IMR-90 (cell line): ENCODE results near the gene CEP170B. TPM values are rescaled to one million over a fixed set of nuclear protein-coding genes. Genes with fewer than 3 reads are reported as not detected.

ENCODE experiments used
- ATAC-seq: fragments of 200-7000 bp; cut with Tn5 transposase; 2 replicates; pipeline ENCODE4 v1.9.1; 2020; ENCODE audit warnings: low read depth, mild to moderate bottlenecking, moderate library complexity
- BruUV-seq: library from RNA; stranded (reverse); fragments of 400-500 nt; replicated peaks from 2 replicates; lab custom pipeline; 2021; lab: Mats Ljungman, UMichigan
- CTCF ChIA-PET: fragments of 300-600 bp; formaldehyde crosslinking; extraction: SDS; loops from one replicate; lab custom pipeline; 2021; ENCODE audit warnings: antibody characterized with exemption; lab: Yijun Ruan, JAX
- POLR2A ChIA-PET: fragments of 300-600 bp; sonication (Branson Sonifier 250); formaldehyde crosslinking; loops from one replicate; lab custom pipeline; 2022; ENCODE audit warnings: antibody characterized with exemption; ENCODE audit not compliant: unreplicated experiment; lab: Charles Lee
- DNase-seq: peaks from one replicate; pipeline ENCODE4 v3.0.0; 2013
- H2AFZ ChIP-seq: replicated peaks from 2 replicates; pipeline ENCODE3; 2013; ENCODE audit warnings: low read length, mild to moderate bottlenecking; ENCODE audit not compliant: poor library complexity
- H2AK5ac ChIP-seq: 2 replicates; pipeline ENCODE4 v1.6.1; 2013; ENCODE audit warnings: low read depth, low read length, inconsistent platforms
- H2AK9ac ChIP-seq: replicated peaks from 2 replicates; pipeline ENCODE3; 2013; ENCODE audit warnings: mild to moderate bottlenecking, low read depth, low read length, moderate library complexity; ENCODE audit not compliant: poor library complexity
- H2BK120ac ChIP-seq: 2 replicates; pipeline ENCODE4 v1.6.1; 2013; ENCODE audit warnings: low read depth, low read length, inconsistent platforms
- H2BK15ac ChIP-seq: 3 replicates; pipeline ENCODE4 v1.6.1; 2013; ENCODE audit warnings: low read depth, low read length, inconsistent platforms
- H2BK20ac ChIP-seq: 2 replicates; pipeline ENCODE4 v1.6.1; 2013; ENCODE audit warnings: low read depth, mild to moderate bottlenecking, inconsistent platforms, low read length, moderate library complexity
- H2BK5ac ChIP-seq: 2 replicates; pipeline ENCODE4 v1.6.1; 2013; ENCODE audit warnings: mild to moderate bottlenecking, low read depth, low read length, inconsistent platforms; ENCODE audit not compliant: poor library complexity, severe bottlenecking
- H3K14ac ChIP-seq: replicated peaks from 2 replicates; pipeline ENCODE4 v1.6.1; 2013; ENCODE audit warnings: low read depth, low read length, inconsistent platforms
- H3K18ac ChIP-seq: 2 replicates; pipeline ENCODE4 v1.6.1; 2013; ENCODE audit warnings: low read depth, low read length, control low read depth
- H3K23ac ChIP-seq: 2 replicates; pipeline ENCODE4 v1.6.1; 2013; ENCODE audit warnings: low read depth, low read length, inconsistent platforms
- H3K27ac ChIP-seq: 2 replicates; pipeline ENCODE4 v1.5.1; 2013; ENCODE audit warnings: mild to moderate bottlenecking, control low read depth, low read length; ENCODE audit not compliant: insufficient read depth
- H3K27me3 ChIP-seq: 2 replicates; pipeline ENCODE4 v1.6.1; 2013; ENCODE audit warnings: low read length; ENCODE audit not compliant: control insufficient read depth, insufficient read depth
- H3K36me3 ChIP-seq: 2 replicates; pipeline ENCODE4 v1.6.1; 2013; ENCODE audit warnings: low read length, mixed read lengths; ENCODE audit not compliant: control insufficient read depth, insufficient read depth
- H3K4ac ChIP-seq: 2 replicates; pipeline ENCODE4 v1.6.1; 2013; ENCODE audit warnings: low read depth, low read length, inconsistent platforms
- H3K4me1 ChIP-seq: 2 replicates; pipeline ENCODE4 v1.6.1; 2013; ENCODE audit warnings: low read length, mixed read lengths; ENCODE audit not compliant: control insufficient read depth, insufficient read depth
- H3K4me2 ChIP-seq: 2 replicates; pipeline ENCODE4 v1.6.1; 2013; ENCODE audit warnings: low read depth, mild to moderate bottlenecking, control low read depth, low read length, moderate library complexity
- H3K4me3 ChIP-seq: 2 replicates; pipeline ENCODE4 v1.5.1; 2013; ENCODE audit warnings: low read depth, mild to moderate bottlenecking, control low read depth, low read length, moderate library complexity; ENCODE audit not compliant: insufficient read depth
- H3K56ac ChIP-seq: 2 replicates; pipeline ENCODE4 v1.6.1; 2013; ENCODE audit warnings: low read length, inconsistent platforms; ENCODE audit not compliant: insufficient read depth; ENCODE audit errors: extremely low read depth
- H3K79me1 ChIP-seq, 2 experiments: 2 replicates each; pipeline ENCODE4 v1.6.1; 2013; ENCODE audit warnings: low read length in 2 of 2, inconsistent platforms in 1 of 2, low read depth in 1 of 2
- H3K9ac ChIP-seq: 2 replicates; pipeline ENCODE4 v1.6.1; 2013; ENCODE audit warnings: low read depth, low read length, control low read depth
- H3K9me1 ChIP-seq: 2 replicates; pipeline ENCODE4 v1.6.1; 2013; ENCODE audit warnings: low read length, inconsistent platforms; ENCODE audit not compliant: insufficient read depth
- H3K9me3 ChIP-seq: 2 replicates; pipeline ENCODE4 v1.6.1; 2013; ENCODE audit warnings: low read length; ENCODE audit not compliant: control insufficient read depth, insufficient read depth
- H4K20me1 ChIP-seq: 2 replicates; pipeline ENCODE4 v1.6.1; 2013; ENCODE audit warnings: low read length, inconsistent platforms; ENCODE audit not compliant: insufficient read depth
- H4K5ac ChIP-seq: 2 replicates; pipeline ENCODE4 v1.6.1; 2013; ENCODE audit warnings: mild to moderate bottlenecking, low read depth, low read length, control low read depth
- H4K8ac ChIP-seq, 2 experiments: 2 replicates each; pipeline ENCODE4 v1.6.1; 2013; ENCODE audit warnings: low read depth in 2 of 2, low read length in 2 of 2, control low read depth in 1 of 2, inconsistent platforms in 1 of 2
- H4K91ac ChIP-seq: 2 replicates; pipeline ENCODE4 v1.6.1; 2013; ENCODE audit warnings: low read depth, low read length, inconsistent platforms; ENCODE audit not compliant: insufficient read depth
- BHLHE40 ChIP-seq: fragments of 150-350 bp; IDR thresholded peaks from 2 replicates; pipeline ENCODE4 v1.6.1; 2016; ENCODE audit warnings: mild to moderate bottlenecking, low read depth, low read length
- CHD1 ChIP-seq: IDR thresholded peaks from 2 replicates; pipeline ENCODE4 v1.6.1; 2012; ENCODE audit warnings: low read depth, low read length, improper control_type of control experiment
- FOS ChIP-seq: fragments of 150-350 bp; IDR thresholded peaks from 2 replicates; pipeline ENCODE4 v1.6.1; 2016; ENCODE audit warnings: low read depth, low read length
- MAFK ChIP-seq: IDR thresholded peaks from 2 replicates; pipeline ENCODE4 v1.6.1; 2012; ENCODE audit warnings: low read depth, low read length, improper control_type of control experiment
- MAZ ChIP-seq: IDR thresholded peaks from 2 replicates; pipeline ENCODE4 v1.6.1; 2012; ENCODE audit warnings: low read depth, mild to moderate bottlenecking, low read length, improper control_type of control experiment, moderate library complexity, borderline replicate concordance
- MXI1 ChIP-seq: IDR thresholded peaks from 2 replicates; pipeline ENCODE4 v1.6.1; 2012; ENCODE audit warnings: low read depth, mild to moderate bottlenecking, low read length, moderate library complexity, borderline replicate concordance
- NFE2L2 ChIP-seq: fragments of 150-350 bp; IDR thresholded peaks from 2 replicates; pipeline ENCODE4 v1.6.1; 2016; ENCODE audit warnings: low read depth, mild to moderate bottlenecking, low read length
- POLR2A ChIP-seq: IDR thresholded peaks from 2 replicates; pipeline ENCODE4 v1.6.1; 2012; ENCODE audit warnings: mild to moderate bottlenecking, low read depth, low read length
- RAD21 ChIP-seq: IDR thresholded peaks from 2 replicates; pipeline ENCODE4 v1.6.1; 2012; ENCODE audit warnings: low read length, improper control_type of control experiment
- RCOR1 ChIP-seq: IDR thresholded peaks from 2 replicates; pipeline ENCODE4 v1.6.1; 2012; ENCODE audit warnings: mild to moderate bottlenecking, low read length, improper control_type of control experiment; ENCODE audit not compliant: insufficient replicate concordance
- RFX5 ChIP-seq: IDR thresholded peaks from 2 replicates; pipeline ENCODE4 v1.8.0; 2012; ENCODE audit warnings: low read depth, mild to moderate bottlenecking, low read length, moderate library complexity
- SMC3 ChIP-seq: fragments of 150-350 bp; IDR thresholded peaks from 2 replicates; pipeline ENCODE4 v1.6.1; 2016; ENCODE audit warnings: low read depth, mild to moderate bottlenecking, antibody characterized with exemption, low read length, moderate library complexity
- WGBS, 2 experiments: methylation state at CpG; one replicate each; pipeline versions ENCODE4 v1.1.5 to v1.1.7; 2013; ENCODE audit warnings: missing lambda C conversion rate in 2 of 2; ENCODE audit not compliant: insufficient read length in 1 of 2; ENCODE audit errors: extremely low coverage in 2 of 2; 5-methylcytosine and 5-hydroxymethylcytosine counted together
- dilution Hi-C: fragments of 300-500 bp; cut with HindIII; formaldehyde crosslinking; loops from one replicate; pipeline ENCODE4 v1.14.3; 2018; ENCODE audit warnings: low sequenced_read_pairs; ENCODE audit not compliant: unreplicated experiment
- in situ Hi-C: fragments of 300-500 bp; cut with MboI; formaldehyde crosslinking; loops from 3 replicates; pipeline ENCODE4 v1.14.3; 2019; ENCODE audit warnings: low sequenced_read_pairs, inconsistent platforms, mixed read lengths
- intact Hi-C: fragments of 100-400 bp; cut with micrococcal nuclease; formaldehyde crosslinking; loops from 2 replicates; pipeline ENCODE4 v1.10.0; 2022
- polyA plus RNA-seq, 3 experiments: library from polyadenylated mRNA; depleted of rRNA; stranded (reverse); fragments of >200 nt; gene quantifications; 2 replicates each; pipeline ENCODE4 v1.2.3, GENCODE V29; 2012; ENCODE audit warnings: low replicate concordance in 1 of 3
- total RNA-seq: library from RNA; depleted of rRNA; stranded (reverse); fragments of >200 nt; gene quantifications from 2 replicates; pipeline ENCODE4 v1.2.3, GENCODE V29; 2012
- TF ChIP-seq, protein P1 (sequence below): fragments of 150-350 bp; IDR thresholded peaks from 2 replicates; pipeline ENCODE4 v1.6.1; 2016; ENCODE audit warnings: low read depth, mild to moderate bottlenecking, low read length, moderate library complexity, borderline replicate concordance
- TF ChIP-seq, protein P2 (sequence below): conservative IDR thresholded peaks from 2 replicates; pipeline ENCODE4 v1.5.1; 2012; ENCODE audit warnings: mild to moderate bottlenecking, low read depth, low read length, improper control_type of control experiment
- TF ChIP-seq, protein P3 (sequence below): fragments of 150-350 bp; IDR thresholded peaks from 2 replicates; pipeline ENCODE4 v1.6.1; 2017; ENCODE audit warnings: mild to moderate bottlenecking, antibody characterized with exemption, low read length, low read depth

CEP170B gene
- total and polyA plus RNA-seq, 2 of the 4 experiments (the other 2 are of a cell fraction): 3.6 to 13.1 TPM

DNA sequence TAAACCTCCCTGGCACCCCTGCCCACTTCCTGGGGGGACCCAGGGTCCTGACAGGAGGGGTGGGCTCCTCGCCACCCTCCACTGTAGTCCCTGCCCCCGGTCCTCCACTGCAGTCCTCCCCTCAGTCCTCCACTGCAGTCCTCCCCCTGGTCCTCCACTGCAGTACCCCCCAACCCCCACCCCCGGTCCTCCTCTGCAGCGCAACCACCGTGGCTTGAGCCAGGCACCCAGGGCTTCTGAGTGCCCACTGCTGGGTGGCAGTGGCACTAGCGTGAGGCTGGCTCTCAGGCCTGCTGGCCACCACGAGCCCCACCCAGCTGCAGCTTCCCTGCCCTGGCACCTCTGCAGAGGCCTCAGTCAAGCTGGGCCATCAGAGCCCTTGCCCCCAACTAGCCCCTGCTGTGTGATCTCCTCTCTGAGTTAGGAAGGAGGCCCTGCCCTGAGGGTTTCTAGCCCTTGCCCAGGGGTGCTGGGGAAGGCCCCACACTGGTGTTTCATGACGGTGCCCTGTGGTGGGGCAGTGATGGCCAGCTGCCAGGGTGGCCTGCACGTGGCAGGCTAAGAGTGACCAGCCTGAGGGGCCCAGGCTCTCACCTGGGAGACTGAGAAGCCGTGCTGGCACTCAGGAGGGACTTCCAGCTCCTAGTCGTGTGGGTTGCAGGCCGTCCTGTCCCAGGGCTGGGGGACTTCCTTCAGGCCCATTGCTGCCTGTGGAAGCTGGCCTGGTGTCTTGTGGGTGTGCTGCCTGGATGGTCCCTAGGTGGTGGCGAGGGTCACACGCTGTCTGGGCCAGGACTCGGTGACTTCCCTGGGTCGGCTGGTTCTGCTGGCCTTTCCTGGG is 9.7 kb downstream of the CEP170B start:
- Histone ChIP-seq H3K18ac (no peak overlapping the region), H3K9me3 (no peaks in the 10 kb centered on the region; the same call in 1 of the 2 replicates), H3K79me1 (peaks cover 17 to 56% of the 10 kb centered on the region in 2 experiments), H3K27ac (no peak overlapping the region), H3K4me2 (no peak overlapping the region), H2BK5ac (no peak overlapping the region), H2BK15ac (no peak overlapping the region), H3K4me3 (no peak overlapping the region), H2AFZ (peak overlapping the region; percentile 43), H3K4me1 (peaks cover 5% of the 10 kb centered on the region), H2BK120ac (no peak overlapping the region), H3K23ac (no peak overlapping the region), H2AK9ac (peak overlapping the region; percentile 72), H3K4ac (no peak overlapping the region), H2AK5ac (no peak overlapping the region), H4K8ac (no peak overlapping the region), H4K20me1 (peaks cover 63% of the 10 kb centered on the region), H2BK20ac (no peak overlapping the region), H4K91ac (no peak overlapping the region), H3K27me3 (no peaks in the 10 kb centered on the region), H3K56ac (no peak overlapping the region), H3K9me1 (peaks cover 9% of the 10 kb centered on the region), H3K9ac (no peak overlapping the region), H3K14ac (no peak overlapping the region), H3K36me3 (peaks cover 12% of the 10 kb centered on the region; the same call in 1 of the 2 replicates), H4K5ac (no peak overlapping the region)
- BruUV-seq: no TSS peak
- ATAC-seq (no peak), DNase-seq (no peak)
- POLR2A ChIA-PET: no interaction called here
- intact Hi-C loops (no loop called here), dilution Hi-C loops (no loop called here), in situ Hi-C loops (no loop called here)
- WGBS, 2 experiments: 90% methylated on average over 5 of the region's 16 CpGs; no CpG with 5 or more reads in 1 of the 2 experiments
- CTCF ChIA-PET: no interaction called here
- no peak for TF ChIP-seq FOS
- TF ChIP-seq POLR2A: no peak
- no peak for TF ChIP-seq CHD1
- TF ChIP-seq NFE2L2: no peak
- TF ChIP-seq, protein P1, sequence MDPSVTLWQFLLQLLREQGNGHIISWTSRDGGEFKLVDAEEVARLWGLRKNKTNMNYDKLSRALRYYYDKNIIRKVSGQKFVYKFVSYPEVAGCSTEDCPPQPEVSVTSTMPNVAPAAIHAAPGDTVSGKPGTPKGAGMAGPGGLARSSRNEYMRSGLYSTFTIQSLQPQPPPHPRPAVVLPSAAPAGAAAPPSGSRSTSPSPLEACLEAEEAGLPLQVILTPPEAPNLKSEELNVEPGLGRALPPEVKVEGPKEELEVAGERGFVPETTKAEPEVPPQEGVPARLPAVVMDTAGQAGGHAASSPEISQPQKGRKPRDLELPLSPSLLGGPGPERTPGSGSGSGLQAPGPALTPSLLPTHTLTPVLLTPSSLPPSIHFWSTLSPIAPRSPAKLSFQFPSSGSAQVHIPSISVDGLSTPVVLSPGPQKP: no peak
- no peak for TF ChIP-seq BHLHE40
- no peak for TF ChIP-seq RFX5
- no peak for TF ChIP-seq RAD21
- TF ChIP-seq, protein P2, sequence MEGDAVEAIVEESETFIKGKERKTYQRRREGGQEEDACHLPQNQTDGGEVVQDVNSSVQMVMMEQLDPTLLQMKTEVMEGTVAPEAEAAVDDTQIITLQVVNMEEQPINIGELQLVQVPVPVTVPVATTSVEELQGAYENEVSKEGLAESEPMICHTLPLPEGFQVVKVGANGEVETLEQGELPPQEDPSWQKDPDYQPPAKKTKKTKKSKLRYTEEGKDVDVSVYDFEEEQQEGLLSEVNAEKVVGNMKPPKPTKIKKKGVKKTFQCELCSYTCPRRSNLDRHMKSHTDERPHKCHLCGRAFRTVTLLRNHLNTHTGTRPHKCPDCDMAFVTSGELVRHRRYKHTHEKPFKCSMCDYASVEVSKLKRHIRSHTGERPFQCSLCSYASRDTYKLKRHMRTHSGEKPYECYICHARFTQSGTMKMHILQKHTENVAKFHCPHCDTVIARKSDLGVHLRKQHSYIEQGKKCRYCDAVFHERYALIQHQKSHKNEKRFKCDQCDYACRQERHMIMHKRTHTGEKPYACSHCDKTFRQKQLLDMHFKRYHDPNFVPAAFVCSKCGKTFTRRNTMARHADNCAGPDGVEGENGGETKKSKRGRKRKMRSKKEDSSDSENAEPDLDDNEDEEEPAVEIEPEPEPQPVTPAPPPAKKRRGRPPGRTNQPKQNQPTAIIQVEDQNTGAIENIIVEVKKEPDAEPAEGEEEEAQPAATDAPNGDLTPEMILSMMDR: no peak
- TF ChIP-seq MAZ: no peak
- TF ChIP-seq, protein P3, sequence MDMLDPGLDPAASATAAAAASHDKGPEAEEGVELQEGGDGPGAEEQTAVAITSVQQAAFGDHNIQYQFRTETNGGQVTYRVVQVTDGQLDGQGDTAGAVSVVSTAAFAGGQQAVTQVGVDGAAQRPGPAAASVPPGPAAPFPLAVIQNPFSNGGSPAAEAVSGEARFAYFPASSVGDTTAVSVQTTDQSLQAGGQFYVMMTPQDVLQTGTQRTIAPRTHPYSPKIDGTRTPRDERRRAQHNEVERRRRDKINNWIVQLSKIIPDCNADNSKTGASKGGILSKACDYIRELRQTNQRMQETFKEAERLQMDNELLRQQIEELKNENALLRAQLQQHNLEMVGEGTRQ: no peak
- TF ChIP-seq MXI1: no peak
- no peak for TF ChIP-seq SMC3
- no peak for TF ChIP-seq MAFK
- TF ChIP-seq RCOR1: no peak
